ENCODE results near the gene MIA. TPM values are rescaled to one million over a fixed set of nuclear protein-coding genes. Genes with fewer than 3 reads are reported as not detected.

MIA gene
- total and polyA plus RNA-seq, 9 of the 15 experiments (the other 6 are each of a cell fraction or from before 2014, with no cell fraction given), result 0.21 TPM; not detected in 8

DNA sequence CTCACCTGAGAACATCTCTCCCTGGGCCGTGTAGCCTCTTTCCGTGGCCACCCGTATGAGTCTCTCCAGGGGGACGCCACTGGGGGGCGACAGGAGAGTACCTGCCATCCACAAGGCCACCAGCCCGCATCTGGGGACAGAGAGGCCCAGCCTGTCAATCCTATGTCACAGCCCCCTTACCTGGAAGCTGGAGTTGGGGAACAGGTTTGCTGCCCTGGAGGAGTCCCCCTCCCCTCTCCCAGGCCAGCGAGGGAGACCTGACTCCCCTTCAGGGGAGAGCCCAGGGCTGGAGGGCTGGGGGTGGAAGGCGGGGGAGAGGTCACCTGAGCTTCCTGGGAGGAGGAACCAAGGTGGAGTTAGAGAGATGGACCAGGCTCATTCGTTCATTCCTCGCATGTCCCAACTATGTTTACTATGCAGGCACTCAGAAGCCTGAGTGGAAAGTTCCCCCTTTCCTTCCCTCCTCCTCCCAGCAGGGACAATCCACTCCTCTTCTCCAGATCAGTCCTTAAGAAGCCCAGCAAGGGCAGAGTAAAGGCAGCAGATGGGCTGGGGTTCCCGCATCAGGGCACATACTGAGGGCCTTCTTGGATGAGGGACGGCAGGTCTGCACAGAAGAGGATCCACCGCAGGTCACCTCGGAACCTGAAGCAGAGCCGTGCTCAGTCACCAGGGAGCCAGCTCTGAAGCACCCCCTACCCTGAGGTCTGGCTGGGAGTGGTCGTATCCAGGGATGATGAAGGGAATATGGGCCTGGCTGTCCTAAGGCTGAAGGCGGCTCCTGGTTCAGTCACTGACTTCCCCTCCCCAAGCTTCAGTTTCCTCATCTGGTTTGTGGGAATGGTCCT, 30.5 kb upstream of the MIA start (continued):
- TF ChIP-seq MGA (IDR thresholded peaks at IDR 0.05) (no peak), CTBP1 (IDR thresholded peaks at IDR 0.05; ENCODE audit: borderline replicate concordance) (peak; percentile 64), REST (IDR thresholded peaks at IDR 0.05; ENCODE audit: borderline replicate concordance) (peak; percentile 27; the same call in 1 of the 2 replicates), REST (CRISPR knock-in tag; IDR thresholded peaks at IDR 0.05; ENCODE audit: low read depth) (no peak)
- TF ChIP-seq, protein P1, sequence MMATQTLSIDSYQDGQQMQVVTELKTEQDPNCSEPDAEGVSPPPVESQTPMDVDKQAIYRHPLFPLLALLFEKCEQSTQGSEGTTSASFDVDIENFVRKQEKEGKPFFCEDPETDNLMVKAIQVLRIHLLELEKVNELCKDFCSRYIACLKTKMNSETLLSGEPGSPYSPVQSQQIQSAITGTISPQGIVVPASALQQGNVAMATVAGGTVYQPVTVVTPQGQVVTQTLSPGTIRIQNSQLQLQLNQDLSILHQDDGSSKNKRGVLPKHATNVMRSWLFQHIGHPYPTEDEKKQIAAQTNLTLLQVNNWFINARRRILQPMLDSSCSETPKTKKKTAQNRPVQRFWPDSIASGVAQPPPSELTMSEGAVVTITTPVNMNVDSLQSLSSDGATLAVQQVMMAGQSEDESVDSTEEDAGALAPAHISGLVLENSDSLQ (IDR thresholded peaks at IDR 0.05), result peak; percentile 75

All from K562 (cell line).